NT2/D1 (cell line): ENCODE results near the gene GNAQ.

Source experiments
- DNase-seq: peaks from one replicate; pipeline ENCODE4 v3.0.0-alpha.2; 2011; ENCODE audit warnings: low read depth, low spot score
- H3K27me3 ChIP-seq: 2 replicates; pipeline ENCODE4 v1.6.0; 2011; ENCODE audit warnings: mild to moderate bottlenecking; ENCODE audit not compliant: insufficient read length, insufficient read depth
- H3K36me3 ChIP-seq: 2 replicates; pipeline ENCODE4 v1.6.1; 2011; ENCODE audit warnings: mild to moderate bottlenecking, low read length, mixed read lengths; ENCODE audit not compliant: insufficient read depth, insufficient read length
- H3K4me1 ChIP-seq: 2 replicates; pipeline ENCODE4 v1.5.1; 2011; ENCODE audit not compliant: insufficient read depth, insufficient read length
- H3K4me3 ChIP-seq: 2 replicates; pipeline ENCODE4 v1.5.1; 2011; ENCODE audit warnings: low read depth; ENCODE audit not compliant: insufficient read length
- H3K9ac ChIP-seq: 2 replicates; pipeline ENCODE4 v1.6.0; 2011; ENCODE audit warnings: low read depth; ENCODE audit not compliant: insufficient read length
- H3K9me3 ChIP-seq: 2 replicates; pipeline ENCODE4 v1.5.1; 2011; ENCODE audit warnings: mild to moderate bottlenecking, low read length; ENCODE audit not compliant: insufficient read depth
- SUZ12 ChIP-seq: IDR thresholded peaks from 2 replicates; pipeline ENCODE4 v1.6.1; 2011; ENCODE audit not compliant: insufficient read length, insufficient read depth; ENCODE audit errors: extremely low read depth
- YY1 ChIP-seq: IDR thresholded peaks from 2 replicates; pipeline ENCODE4 v1.6.1; 2011; ENCODE audit not compliant: insufficient read length, insufficient read depth
- ZNF274 ChIP-seq: IDR thresholded peaks from 2 replicates; pipeline ENCODE4 v1.6.1; 2011; ENCODE audit warnings: mild to moderate bottlenecking, low read depth, low read length

The GNAQ gene

DNA sequence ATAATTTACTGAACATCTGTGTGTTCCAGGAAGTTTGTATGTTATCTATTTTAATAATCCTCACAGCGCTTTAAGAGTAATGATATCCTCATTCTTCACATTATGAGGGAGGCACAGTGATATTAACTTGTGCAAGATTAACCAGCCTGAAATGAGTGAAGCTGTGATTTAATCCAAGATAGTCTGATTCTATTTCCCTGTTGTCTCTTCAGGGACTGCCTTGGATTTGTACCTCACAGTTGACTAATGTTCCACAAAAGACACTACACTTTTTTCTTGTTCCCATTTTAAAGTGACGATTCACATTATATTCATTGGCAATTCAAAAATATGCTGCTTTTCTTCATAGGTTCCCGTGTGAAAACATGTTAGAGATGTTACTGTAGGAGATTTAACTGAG is 258.2 kb downstream of the GNAQ start:
- TF ChIP-seq ZNF274 (no peak), SUZ12 (no peak), YY1 (no peak)
- no peaks in the 10 kb centered on the region for H3K9me3 ChIP-seq
- no peaks in the 10 kb centered on the region for H3K36me3 ChIP-seq
- no peak overlapping the region for H3K9ac ChIP-seq
- no peak overlapping the region for H3K4me3 ChIP-seq
- DNase-seq = no peak
- H3K27me3 ChIP-seq = no peaks in the 10 kb centered on the region
- no peaks in the 10 kb centered on the region for H3K4me1 ChIP-seq

DNA sequence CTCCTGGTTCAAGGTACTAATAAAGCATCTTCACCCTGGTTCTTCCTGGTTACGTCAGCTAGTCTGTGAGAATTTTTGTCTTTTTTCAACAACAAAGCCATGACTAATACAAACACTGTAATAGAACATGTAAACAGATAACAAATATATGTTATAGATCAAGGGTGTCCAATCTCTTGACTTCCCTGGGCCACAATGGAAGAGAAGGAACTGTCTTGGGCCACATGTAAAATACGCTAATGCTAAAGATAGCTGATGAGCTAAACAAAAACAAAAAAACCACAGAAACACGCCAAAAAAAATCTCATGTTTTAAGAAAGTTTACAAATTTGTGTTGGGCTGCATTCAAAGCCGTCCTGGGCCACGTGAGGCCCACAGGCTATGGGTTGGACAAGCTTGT is 259.0 kb downstream of the GNAQ start:
- Histone ChIP-seq H3K4me1 (no peaks in the 10 kb centered on the region), H3K36me3 (no peaks in the 10 kb centered on the region), H3K27me3 (no peaks in the 10 kb centered on the region), H3K9ac (no peak overlapping the region), H3K4me3 (no peak overlapping the region), H3K9me3 (no peaks in the 10 kb centered on the region)
- DNase-seq = no peak
- no peak for TF ChIP-seq SUZ12
- TF ChIP-seq YY1 = no peak
- TF ChIP-seq ZNF274 = no peak

GRCh38 chr9:77771171-77771570 is 260.4 kb downstream of the GNAQ start:
- no peaks in the 10 kb centered on the region for H3K27me3 ChIP-seq
- H3K9me3 ChIP-seq = no peaks in the 10 kb centered on the region
- no peaks in the 10 kb centered on the region for H3K36me3 ChIP-seq
- no peak overlapping the region for H3K9ac ChIP-seq
- no peaks in the 10 kb centered on the region for H3K4me1 ChIP-seq
- no peak for DNase-seq
- H3K4me3 ChIP-seq = no peak overlapping the region
- TF ChIP-seq YY1 (no peak), ZNF274 (no peak), SUZ12 (no peak)

DNA sequence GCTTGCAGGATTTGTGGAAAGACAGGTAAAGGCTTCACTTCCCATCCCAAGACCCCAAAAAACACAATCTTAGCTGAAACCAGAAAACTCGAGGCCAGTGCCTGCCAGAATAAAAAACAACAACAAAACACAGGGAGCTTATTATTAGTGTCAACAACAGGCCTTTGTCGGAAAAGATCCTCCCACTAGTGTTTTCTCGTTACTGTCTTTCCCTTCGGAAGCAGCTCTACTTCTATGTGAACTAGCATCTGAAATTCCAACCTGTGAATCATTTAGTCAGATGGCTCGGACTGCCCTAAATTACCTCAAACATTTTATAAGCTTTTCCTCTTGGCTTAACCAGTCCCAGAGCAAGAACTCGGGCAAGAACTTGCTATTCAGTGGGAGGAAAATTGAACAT is 261.3 kb downstream of the GNAQ start:
- Histone ChIP-seq H3K27me3 (no peaks in the 10 kb centered on the region), H3K36me3 (no peaks in the 10 kb centered on the region), H3K4me1 (no peaks in the 10 kb centered on the region), H3K9ac (no peak overlapping the region), H3K4me3 (no peak overlapping the region), H3K9me3 (peaks cover 6% of the 10 kb centered on the region)
- no peak for DNase-seq
- TF ChIP-seq SUZ12 (no peak), ZNF274 (no peak), YY1 (no peak)

- TF ChIP-seq YY1 (no peak), ZNF274 (no peak), SUZ12 (no peak)
- no peak for DNase-seq
- Histone ChIP-seq H3K9me3 (peaks cover 6% of the 10 kb centered on the region), H3K27me3 (no peaks in the 10 kb centered on the region), H3K36me3 (no peaks in the 10 kb centered on the region), H3K4me1 (no peaks in the 10 kb centered on the region), H3K9ac (no peak overlapping the region), H3K4me3 (no peak overlapping the region)
Measured at GRCh38 chr9:77769246-77769645, 262.4 kb downstream of the GNAQ start.

GRCh38 chr9:77766587-77766986 is 265.0 kb downstream of the GNAQ start:
- no peaks in the 10 kb centered on the region for H3K27me3 ChIP-seq
- H3K9ac ChIP-seq = no peak overlapping the region
- no peaks in the 10 kb centered on the region for H3K4me1 ChIP-seq
- no peak for DNase-seq
- H3K4me3 ChIP-seq = no peak overlapping the region
- no peaks in the 10 kb centered on the region for H3K36me3 ChIP-seq
- TF ChIP-seq SUZ12 = no peak
- TF ChIP-seq ZNF274 = no peak
- no peak for TF ChIP-seq YY1
- peaks cover 6% of the 10 kb centered on the region for H3K9me3 ChIP-seq

DNA sequence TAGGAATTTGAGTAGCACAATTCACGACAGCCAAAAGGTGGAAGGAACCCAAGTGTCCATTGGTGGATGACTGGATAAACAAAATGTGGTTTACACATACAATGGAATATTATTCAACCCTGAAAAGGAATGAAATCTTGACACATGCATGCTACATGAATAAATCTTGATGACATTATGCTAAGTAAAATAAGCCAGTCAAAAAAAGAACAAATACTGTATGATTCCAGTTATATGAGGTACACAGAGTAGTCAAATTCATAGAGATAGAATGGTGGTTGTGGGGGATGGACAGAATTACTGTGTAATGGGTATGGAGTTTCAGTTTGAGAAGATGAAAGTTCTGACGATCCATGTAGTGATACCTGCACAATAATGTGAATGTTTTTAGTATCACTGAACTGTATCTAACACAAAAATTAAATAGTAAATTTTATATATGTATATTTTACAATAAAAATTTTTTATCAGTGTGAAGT is 265.8 kb downstream of the GNAQ start:
- TF ChIP-seq SUZ12 (no peak), ZNF274 (no peak), YY1 (no peak)
- Histone ChIP-seq H3K27me3 (no peaks in the 10 kb centered on the region), H3K4me1 (no peaks in the 10 kb centered on the region), H3K4me3 (no peak overlapping the region), H3K9me3 (peaks cover 6% of the 10 kb centered on the region), H3K9ac (no peak overlapping the region), H3K36me3 (no peaks in the 10 kb centered on the region)
- no peak for DNase-seq
